Cardiac muscle cell (in vitro differentiated cells and primary cell): ENCODE data around the gene LRBA. TPM values are rescaled to one million over a fixed set of nuclear protein-coding genes. Genes with fewer than 3 reads are reported as not detected.
A peak's percentile ranks its signal among the peaks of the same experiment; 100 is the strongest.

ENCODE experiments used
- DNase-seq, 2 donors: peaks; one replicate each; pipeline versions ENCODE4 v3.0.0 to v3.0.0-alpha.2; 2010 to 2017; ENCODE audit warnings: low read depth in 1 of 2, low spot score in 1 of 2
- H3K27ac ChIP-seq: fragments of 200-600 bp; sonication (generic); 2 replicates; pipeline ENCODE4 v1.5.1; 2016
- H3K27me3 ChIP-seq: fragments of 200-600 bp; sonication (generic); 2 replicates; pipeline ENCODE4 v1.6.0; 2016; ENCODE audit warnings: control low read depth
- H3K36me3 ChIP-seq: fragments of 200-600 bp; sonication (generic); 2 replicates; pipeline ENCODE4 v1.5.1; 2016; ENCODE audit warnings: control low read depth
- H3K4me1 ChIP-seq: fragments of 200-600 bp; sonication (generic); 2 replicates; pipeline ENCODE4 v1.8.1; 2017; ENCODE audit warnings: low read depth, mild to moderate bottlenecking, mixed run types
- H3K4me3 ChIP-seq: fragments of 200-600 bp; sonication (generic); 2 replicates; pipeline ENCODE4 v1.5.1; 2016; ENCODE audit warnings: mild to moderate bottlenecking
- H3K9me3 ChIP-seq: fragments of 200-600 bp; sonication (generic); 2 replicates; pipeline ENCODE4 v1.5.1; 2017; ENCODE audit warnings: low read depth, mild to moderate bottlenecking, control low read depth
- polyA plus RNA-seq: library from polyadenylated mRNA; unstranded; fragments of >200 nt; fragmentation: Nextera tagmentation; extraction: Ambion mirVana; gene quantifications from 2 replicates; pipeline ENCODE4 v1.2.1, GENCODE V29; 2016
- total RNA-seq: library from RNA; depleted of rRNA; stranded (reverse); fragments of >200 nt; gene quantifications from 2 replicates; pipeline ENCODE4 v1.2.3, GENCODE V29; 2016
- TF ChIP-seq, protein P1 (sequence below): IDR thresholded peaks from 2 replicates; pipeline ENCODE4 v1.5.1; 2012; ENCODE audit warnings: low read depth, mild to moderate bottlenecking, low read length

LRBA gene
- total and polyA plus RNA-seq, 2 experiments from 2014 or later, result 17.7 to 58.8 TPM

- no peaks in the 10 kb centered on the region for H3K27me3 ChIP-seq
Measured at GRCh38 chr4:150906987-150907633, 108.0 kb downstream of the LRBA start.

DNA sequence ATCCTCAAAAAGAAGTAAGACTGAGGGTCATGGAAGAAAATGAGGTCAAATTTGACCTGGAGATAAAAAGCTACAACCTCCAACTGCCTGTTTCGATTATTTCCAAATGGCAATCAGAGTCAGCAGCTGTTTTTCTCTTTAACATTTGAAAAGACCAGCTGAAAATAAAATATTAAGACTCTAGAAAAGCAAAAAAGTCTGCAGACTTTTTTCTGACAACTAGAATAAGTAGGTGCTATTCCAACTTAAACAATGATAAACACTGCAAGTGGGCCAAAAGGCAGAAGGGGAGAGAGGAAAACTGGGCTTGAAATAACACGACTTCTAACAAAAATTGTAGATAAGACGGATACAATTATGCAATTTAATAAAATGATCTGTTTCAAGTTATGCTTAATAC, 110.4 kb downstream of the LRBA start:
- no peak overlapping the region for H3K4me3 ChIP-seq
- TF ChIP-seq, protein P1, sequence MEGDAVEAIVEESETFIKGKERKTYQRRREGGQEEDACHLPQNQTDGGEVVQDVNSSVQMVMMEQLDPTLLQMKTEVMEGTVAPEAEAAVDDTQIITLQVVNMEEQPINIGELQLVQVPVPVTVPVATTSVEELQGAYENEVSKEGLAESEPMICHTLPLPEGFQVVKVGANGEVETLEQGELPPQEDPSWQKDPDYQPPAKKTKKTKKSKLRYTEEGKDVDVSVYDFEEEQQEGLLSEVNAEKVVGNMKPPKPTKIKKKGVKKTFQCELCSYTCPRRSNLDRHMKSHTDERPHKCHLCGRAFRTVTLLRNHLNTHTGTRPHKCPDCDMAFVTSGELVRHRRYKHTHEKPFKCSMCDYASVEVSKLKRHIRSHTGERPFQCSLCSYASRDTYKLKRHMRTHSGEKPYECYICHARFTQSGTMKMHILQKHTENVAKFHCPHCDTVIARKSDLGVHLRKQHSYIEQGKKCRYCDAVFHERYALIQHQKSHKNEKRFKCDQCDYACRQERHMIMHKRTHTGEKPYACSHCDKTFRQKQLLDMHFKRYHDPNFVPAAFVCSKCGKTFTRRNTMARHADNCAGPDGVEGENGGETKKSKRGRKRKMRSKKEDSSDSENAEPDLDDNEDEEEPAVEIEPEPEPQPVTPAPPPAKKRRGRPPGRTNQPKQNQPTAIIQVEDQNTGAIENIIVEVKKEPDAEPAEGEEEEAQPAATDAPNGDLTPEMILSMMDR, result no peak
- no peaks in the 10 kb centered on the region for H3K27me3 ChIP-seq
- no peaks in the 10 kb centered on the region for H3K4me1 ChIP-seq
- H3K36me3 ChIP-seq, result peaks cover 11% of the 10 kb centered on the region
- H3K9me3 ChIP-seq, result no peaks in the 10 kb centered on the region
- DNase-seq, result peak in 1 of 2 donors; percentile 20
- no peak overlapping the region for H3K27ac ChIP-seq

More at GRCh38 chr4:150906987-150907633, 108.0 kb downstream of the LRBA start:
- H3K9me3 ChIP-seq, result no peaks in the 10 kb centered on the region
- H3K36me3 ChIP-seq, result peaks cover 10% of the 10 kb centered on the region
- no peaks in the 10 kb centered on the region for H3K4me1 ChIP-seq
- TF ChIP-seq, protein P1, result no peak
- no peak overlapping the region for H3K27ac ChIP-seq
- peak in 1 of 2 donors; percentile 46 for DNase-seq
- H3K4me3 ChIP-seq, result no peak overlapping the region

- TF ChIP-seq, protein P1, result no peak
- no peaks in the 10 kb centered on the region for H3K27me3 ChIP-seq
- H3K4me3 ChIP-seq, result no peak overlapping the region
- H3K27ac ChIP-seq, result no peak overlapping the region
- peaks cover 14% of the 10 kb centered on the region for H3K36me3 ChIP-seq
- H3K4me1 ChIP-seq, result no peaks in the 10 kb centered on the region
- H3K9me3 ChIP-seq, result no peaks in the 10 kb centered on the region
- DNase-seq, result no peak
Measured at GRCh38 chr4:150903603-150904002, 111.5 kb downstream of the LRBA start.

GRCh38 chr4:150896497-150896896, 118.6 kb downstream of the LRBA start:
- H3K4me1 ChIP-seq, result no peaks in the 10 kb centered on the region
- H3K27ac ChIP-seq, result no peak overlapping the region
- H3K9me3 ChIP-seq, result no peaks in the 10 kb centered on the region
- no peak overlapping the region for H3K4me3 ChIP-seq
- no peaks in the 10 kb centered on the region for H3K27me3 ChIP-seq
- DNase-seq, result no peak
- TF ChIP-seq, protein P1, result no peak
- H3K36me3 ChIP-seq, result peaks cover 12% of the 10 kb centered on the region

DNA sequence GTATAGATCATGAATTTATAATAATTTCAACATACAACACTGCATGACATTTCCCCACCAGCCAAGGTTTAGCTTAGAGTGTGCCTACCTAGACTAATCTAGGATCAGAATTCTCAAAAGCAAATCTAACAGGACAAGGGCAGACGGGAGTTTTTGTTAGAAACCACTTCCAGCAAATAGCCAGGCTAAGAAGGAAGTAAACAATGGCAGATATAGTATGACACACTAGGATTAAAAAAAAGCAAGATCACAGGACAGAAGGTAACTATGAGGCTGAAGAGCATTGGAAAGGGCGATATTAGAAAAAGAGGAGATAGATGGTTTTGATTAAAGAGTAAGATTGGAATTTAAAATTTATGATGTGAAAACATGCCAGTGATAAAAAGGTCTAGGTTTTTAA, 124.8 kb downstream of the LRBA start:
- no peaks in the 10 kb centered on the region for H3K27me3 ChIP-seq
- no peak for DNase-seq
- no peak overlapping the region for H3K4me3 ChIP-seq
- TF ChIP-seq, protein P1, result no peak
- H3K27ac ChIP-seq, result no peak overlapping the region
- H3K9me3 ChIP-seq, result no peaks in the 10 kb centered on the region
- H3K4me1 ChIP-seq, result no peaks in the 10 kb centered on the region
- peaks cover 5% of the 10 kb centered on the region for H3K36me3 ChIP-seq
